Hypothalamus (tissue), 51 donors: Measurements from ENCODE around the gene SDS.
A peak's percentile ranks its signal among the peaks of the same experiment; 100 is the strongest.

Experiments used
- DNase-seq, 51 donors: peaks; one replicate each; lab custom pipeline; 2025; lab: John Stamatoyannopoulos, UW

The SDS gene

GRCh38 chr12:113385282-113385882 is 18.3 kb downstream of the SDS start:
- DNase-seq, result peak in 3 of 51 donors; percentile 3 to 23 (median 14)

GRCh38 chr12:113384778-113385177 is 18.9 kb downstream of the SDS start:
- DNase-seq, result no peak

DNA sequence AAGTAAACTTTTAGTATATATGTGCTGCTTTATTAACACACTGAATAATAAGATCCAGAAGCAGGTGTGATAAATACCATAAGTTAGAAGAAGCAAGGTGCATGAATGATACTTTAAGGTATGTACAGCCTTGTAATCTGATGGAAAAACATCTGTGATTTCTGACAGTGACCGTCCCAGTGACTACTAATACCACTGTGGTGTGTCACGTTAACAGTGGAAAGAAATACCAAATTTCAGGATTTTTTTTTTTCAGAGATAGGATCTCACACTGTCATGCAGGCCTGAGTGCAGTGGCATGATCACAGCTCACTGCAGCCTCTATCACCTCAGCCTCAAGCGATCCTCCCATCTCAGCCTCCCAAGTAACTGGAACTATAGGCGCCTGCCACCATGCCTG is 21.5 kb downstream of the SDS start:
- DNase-seq, result no peak

- peak in 12 of 51 donors; percentile 7 to 75 (median 35) for DNase-seq
Observed at GRCh38 chr12:113381220-113381619, 22.5 kb downstream of the SDS start.

DNA sequence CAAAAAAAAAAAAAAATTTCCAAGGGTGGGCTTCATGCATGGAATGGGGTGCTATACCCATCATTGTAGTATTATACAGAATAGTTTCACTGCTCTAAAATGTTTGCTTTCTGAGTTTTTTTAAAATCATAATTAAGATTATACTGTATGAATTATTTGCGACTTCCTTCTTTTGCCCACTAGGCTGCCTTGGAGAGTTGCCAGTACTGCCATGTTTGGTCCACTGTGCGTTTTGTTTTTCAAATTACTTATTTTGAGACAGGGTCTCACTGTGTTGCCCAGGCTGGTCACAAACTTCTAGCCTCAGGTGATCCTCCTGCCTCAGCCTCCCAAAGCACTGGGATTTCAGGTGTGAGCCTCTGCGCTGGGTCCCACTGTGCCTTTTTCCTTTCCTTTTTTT is 25.4 kb downstream of the SDS start:
- DNase-seq, result no peak

- no peak for DNase-seq
Observed at GRCh38 chr12:113374823-113375428, 28.8 kb downstream of the SDS start.

- DNase-seq, result peak in 1 of 51 donors; percentile 6
Observed at GRCh38 chr12:113373969-113374368, 29.7 kb downstream of the SDS start.

DNA sequence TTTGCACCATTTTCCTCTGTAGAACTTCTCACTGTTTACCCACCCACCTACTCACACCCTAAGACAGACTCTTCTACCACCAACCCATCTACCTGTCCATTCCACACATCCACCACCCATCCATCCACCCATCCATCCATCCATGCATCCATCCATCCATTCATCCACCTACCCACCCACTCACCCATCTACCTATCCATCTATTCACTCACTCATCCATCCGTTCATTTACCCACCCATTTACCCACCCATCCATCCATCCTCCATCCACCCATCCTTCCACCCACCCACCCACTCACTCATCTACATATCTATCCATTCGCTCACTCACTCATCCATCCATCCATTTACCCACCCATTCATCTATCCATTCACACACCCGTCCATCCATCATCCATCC is 30.2 kb downstream of the SDS start:
- DNase-seq, result no peak

DNA sequence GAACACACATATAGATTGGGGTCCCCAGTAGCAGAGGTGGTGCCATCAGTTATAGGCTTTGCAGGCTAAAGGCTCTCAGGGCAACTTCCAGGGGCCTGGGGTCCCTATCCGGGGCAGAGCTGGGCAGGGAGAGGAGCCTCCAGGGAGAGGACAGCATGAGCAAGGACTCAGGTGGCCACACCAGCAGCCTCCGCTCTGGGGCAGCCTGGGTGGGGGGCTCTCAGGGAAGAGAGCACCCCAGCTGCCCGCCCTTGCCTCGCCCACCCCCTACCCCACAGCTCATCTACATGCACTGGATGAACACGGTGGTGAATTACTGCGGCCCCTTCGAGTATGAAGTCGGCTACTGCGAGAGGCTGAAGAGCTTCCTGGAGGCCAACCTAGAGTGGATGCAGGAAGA is 31.3 kb downstream of the SDS start:
- DNase-seq, result no peak

DNA sequence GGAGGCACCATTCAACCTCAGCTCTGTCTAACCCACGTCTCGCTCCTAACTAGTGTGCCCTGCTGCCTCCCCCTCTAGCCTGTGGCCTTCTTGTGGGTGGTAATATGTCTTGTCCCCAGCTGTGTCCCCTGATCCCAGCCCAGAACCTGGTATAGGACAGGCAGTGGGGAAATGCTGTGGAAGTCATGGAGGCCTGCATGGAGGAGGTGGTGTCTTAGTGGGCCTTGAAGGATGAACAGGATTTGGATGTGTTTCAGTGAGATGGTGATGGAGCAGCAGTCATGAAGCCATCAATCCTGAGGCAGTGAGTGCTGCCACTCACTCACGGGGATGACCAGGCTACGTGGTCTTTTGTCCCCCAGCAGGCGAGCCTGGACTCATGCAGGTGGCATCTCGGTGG is 31.9 kb downstream of the SDS start:
- DNase-seq, result no peak

- DNase-seq, result no peak
Observed at GRCh38 chr12:113370923-113371682, 32.6 kb downstream of the SDS start.

DNA sequence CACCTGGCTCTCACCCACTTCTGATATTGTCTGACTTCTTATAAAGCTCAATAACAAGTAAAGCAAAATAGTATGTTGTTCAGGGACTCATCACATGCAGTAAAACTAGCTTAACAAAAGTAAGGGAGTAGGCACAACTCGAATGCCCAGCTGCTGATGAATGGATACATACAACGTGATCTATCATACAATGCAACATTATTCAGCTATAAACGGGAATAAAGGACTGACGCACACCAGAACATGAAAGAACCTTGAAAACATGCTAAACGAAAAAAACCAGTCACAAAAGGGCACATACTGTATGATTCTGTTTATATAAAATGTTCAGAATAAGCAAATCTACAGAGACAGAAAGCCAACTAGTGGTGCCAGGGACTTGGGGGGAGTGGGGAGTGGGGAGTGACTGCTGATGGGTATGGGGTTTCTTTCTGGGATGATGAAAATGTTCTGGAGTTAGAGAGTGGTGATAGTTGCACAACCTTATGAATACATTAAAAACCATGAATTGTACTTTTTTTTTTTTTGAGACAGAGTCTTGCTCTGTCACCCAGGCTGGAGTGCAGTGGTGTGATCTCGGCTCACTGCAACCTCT is 34.2 kb downstream of the SDS start:
- DNase-seq, result peak in 2 of 51 donors; percentile 11 to 50

- DNase-seq, result peak in 1 of 51 donors; percentile 6
Observed at GRCh38 chr12:113368331-113368730, 35.4 kb downstream of the SDS start.

DNA sequence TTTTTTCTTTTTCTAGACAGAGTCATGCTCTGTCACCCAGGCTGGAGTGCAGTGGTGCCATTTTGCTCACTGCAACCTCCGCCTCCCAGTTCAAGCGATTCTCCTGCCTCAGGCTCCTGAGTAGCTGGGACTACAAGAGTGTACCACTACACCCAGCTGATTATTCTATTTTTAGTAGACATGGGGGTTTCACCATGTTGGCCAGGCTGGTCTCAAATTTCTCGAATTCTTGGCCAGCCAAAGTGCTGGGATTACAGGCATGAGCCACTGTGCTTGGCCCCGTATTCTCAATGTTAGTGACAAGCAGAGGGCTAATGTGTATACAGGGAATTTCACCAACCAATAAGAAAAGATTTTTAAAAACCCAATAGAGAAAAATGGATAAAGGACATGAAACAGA is 36.9 kb downstream of the SDS start:
- no peak for DNase-seq

- DNase-seq, result no peak
Observed at GRCh38 chr12:113365639-113366395, 37.9 kb downstream of the SDS start.

- no peak for DNase-seq
Observed at GRCh38 chr12:113364698-113365097, 39.0 kb downstream of the SDS start.

GRCh38 chr12:113361574-113362370 is 41.9 kb downstream of the SDS start:
- no peak for DNase-seq

- peak in 6 of 51 donors; percentile 3 to 44 (median 17) for DNase-seq
Observed at GRCh38 chr12:113359939-113360748, 43.5 kb downstream of the SDS start.
